GM21526 (cell line): ENCODE results near the gene CLEC4E.
A peak's percentile ranks its signal among the peaks of the same experiment; 100 is the strongest.
"Not testable (repeated sequence)": the region's sequence is repeated elsewhere in the genome, so short reads cannot be mapped to it uniquely, and the experiment has no call there.

ENCODE experiments used
- ATAC-seq: cut with Tn5 transposase; IDR thresholded peaks from one replicate; pipeline ENCODE4 v1.9.1; 2021; ENCODE audit warnings: moderate library complexity; ENCODE audit not compliant: unreplicated experiment, low FRiP score

The CLEC4E gene

GRCh38 chr12:8544295-8544694 is 3.6 kb upstream of the CLEC4E start:
- ATAC-seq: peak; percentile 49

- ATAC-seq: no peak
Measured at GRCh38 chr12:8541562-8541961, 857 bp upstream of the CLEC4E start.

DNA sequence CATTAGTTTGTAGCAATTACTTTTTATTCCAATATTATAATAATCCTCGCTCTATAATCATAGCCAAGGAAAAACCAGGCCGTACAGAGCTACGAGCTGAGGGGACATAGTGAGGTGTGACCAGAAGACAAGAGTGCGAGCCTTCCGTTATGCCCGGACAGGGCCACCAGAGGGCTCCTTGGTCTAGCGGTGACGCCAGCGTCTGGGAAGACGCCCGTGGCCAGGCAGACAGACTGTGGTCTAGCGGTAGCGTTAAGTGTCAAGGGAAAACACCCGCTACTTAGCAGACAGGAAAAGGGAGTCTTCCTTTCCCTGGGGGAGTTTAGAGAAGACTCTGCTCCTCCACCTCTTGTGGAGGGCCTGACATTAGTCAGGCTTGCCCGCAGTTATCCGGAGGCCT is 2.9 kb downstream of the CLEC4E start:
- ATAC-seq: not testable (repeated sequence)

DNA sequence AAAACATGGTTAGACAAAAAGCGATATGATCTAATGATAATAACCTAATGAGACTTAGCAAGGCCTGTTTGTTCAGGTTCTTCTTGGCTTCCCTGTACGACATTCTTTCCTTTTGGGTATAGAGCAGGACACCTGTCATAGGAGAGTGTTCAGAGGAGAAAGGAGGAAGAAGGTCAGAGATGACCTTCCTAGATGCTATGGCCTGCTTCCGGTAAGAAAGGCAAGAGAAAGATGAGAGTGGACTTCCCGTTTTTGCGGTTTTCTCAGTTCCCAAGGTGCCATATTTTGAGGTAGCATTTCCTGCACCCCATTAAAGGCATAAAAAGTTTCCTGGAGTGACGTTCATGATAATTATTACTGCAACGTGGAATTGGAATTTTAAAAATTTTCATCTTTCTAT is 8.7 kb downstream of the CLEC4E start:
- ATAC-seq: no peak

- ATAC-seq: no peak
Measured at GRCh38 chr12:8527250-8528130, 13.2 kb downstream of the CLEC4E start.

DNA sequence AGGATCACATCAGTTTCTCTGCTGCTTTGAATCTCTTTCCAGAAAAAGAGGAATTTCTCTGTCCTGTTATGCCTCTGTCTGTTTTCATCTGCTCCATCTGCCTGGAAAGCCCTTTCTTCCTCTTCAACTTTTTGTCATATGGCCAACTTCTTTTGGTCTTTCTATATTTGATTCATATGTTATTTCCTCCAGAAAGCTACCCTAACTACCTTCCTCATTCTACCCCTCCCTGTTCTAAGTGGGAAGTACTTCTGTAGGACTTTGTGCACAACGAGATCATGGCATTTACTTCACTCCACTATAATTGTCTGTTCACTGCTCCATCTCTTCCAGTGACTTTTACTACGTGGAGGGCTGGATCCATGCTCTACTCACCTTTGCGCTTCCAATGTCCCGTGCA is 21.5 kb downstream of the CLEC4E start:
- ATAC-seq: no peak

GRCh38 chr12:8517971-8518370 is 22.7 kb downstream of the CLEC4E start:
- ATAC-seq: no peak

DNA sequence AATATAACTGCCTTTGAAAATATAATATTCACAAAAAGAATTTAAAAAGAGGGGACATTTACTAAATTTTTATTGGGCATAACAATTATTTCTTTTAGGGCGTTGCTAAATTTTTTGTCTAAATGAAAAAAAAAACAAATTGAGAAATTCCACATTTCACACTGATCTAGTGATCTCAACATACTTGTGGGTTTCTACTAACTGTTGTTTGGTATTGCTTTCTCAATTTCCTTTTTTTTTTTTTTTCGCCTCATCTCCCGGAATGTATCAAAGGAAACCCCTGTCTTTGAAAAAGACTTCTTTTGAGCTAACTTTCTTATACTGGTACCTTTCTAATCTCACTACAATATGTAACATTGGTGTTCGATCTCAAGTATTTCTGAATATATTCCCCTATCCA is 27.4 kb downstream of the CLEC4E start, which contains the start of gene CLEC4D:
TSS of gene CLEC4D (plus strand) at position 248 of the 400 bp plus-strand sequence. CDS start 230 bp downstream, outside the sequence.
- no peak for ATAC-seq

DNA sequence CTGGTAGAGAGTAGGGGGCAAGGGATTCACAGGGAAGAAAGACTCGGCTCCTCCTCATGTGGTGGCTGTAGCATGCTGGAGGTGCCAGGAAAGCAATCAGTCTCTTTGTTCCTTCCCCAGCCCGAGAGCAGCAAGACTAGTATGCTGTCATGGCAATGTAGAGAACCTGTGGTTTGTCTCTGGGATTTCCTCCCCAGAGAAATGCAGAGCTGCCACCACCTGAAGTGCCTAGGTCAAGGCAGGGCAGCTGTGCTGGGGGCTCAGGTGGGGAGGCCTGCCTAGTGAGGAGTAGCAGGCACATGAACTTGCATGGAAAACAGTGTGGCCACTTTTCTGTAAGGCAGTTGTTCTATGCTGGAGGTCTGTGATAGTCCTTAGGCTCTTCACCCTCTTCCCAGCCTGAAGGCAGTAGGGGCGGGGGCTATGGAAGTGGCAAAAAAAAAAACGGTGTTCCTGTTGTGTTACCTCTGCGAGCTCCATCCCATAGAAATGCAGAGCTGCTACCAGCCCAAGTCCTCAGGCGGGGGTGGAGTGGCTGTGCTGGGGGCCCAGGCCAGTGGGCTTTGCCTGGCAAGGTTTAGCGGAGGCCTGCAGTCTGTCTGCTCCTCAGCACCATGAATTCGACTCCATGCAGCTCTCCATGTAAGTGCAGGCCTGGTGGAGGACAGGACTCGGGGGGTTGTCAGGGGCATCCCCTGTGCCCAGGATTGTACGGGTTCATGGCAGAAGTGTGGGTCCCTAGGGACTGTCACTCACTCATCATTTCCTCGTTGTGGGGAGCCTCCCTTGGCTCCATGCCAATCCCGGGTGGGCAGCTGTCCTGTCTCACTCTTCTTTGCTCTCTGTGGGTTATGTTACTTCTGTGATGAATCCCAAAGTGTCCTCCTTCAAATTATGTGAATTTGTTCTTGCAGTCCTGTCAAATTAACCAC is 31.5 kb downstream of the CLEC4E start:
- no peak for ATAC-seq

GRCh38 chr12:8508223-8508622 is 32.5 kb downstream of the CLEC4E start:
- ATAC-seq: no peak

DNA sequence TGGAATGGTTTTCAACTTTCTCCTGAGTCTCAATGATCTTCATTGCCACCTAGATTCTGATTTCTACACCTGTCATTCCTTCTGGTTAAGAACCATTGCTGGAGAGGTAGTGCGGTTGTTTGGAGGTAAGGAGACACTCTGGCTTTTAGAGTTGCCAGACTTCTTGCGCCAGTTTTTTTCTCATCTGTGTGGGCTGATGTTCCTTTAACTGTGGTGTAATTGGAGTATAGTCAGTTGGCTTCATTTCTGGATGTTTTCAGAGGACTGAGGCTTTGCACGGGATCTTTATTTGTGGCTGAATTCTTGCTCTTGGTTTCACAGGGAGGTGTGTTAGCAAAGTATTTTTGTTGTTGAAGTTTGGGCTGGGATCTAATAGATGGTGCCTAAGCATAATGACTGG is 33.1 kb downstream of the CLEC4E start:
- ATAC-seq: no peak

- no peak for ATAC-seq
Measured at GRCh38 chr12:8504351-8504750, 36.4 kb downstream of the CLEC4E start.

DNA sequence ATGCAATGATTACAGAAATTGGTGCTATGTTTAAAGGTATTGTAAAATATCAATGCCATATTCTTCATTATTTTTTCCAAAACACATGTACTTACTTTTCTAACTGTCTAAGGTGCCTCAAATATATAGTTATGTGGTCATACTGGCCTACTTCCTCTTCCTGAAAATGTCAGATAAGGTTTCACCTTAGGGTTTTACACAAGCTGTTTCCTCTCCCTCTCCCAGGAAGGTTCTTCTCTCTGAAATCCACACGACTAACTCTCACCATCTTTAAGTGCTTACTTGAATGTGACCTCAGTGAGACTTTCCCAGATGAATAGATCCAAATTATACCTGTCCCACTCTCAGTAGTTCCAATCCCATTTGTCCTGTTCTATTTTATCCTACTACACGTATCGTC is 39.0 kb downstream of the CLEC4E start:
- ATAC-seq: no peak

GRCh38 chr12:8499616-8500015 is 41.1 kb downstream of the CLEC4E start:
- ATAC-seq: no peak

GRCh38 chr12:8496074-8496473 is 44.6 kb downstream of the CLEC4E start:
- not testable (repeated sequence) for ATAC-seq

GRCh38 chr12:8495671-8496070 is 45.0 kb downstream of the CLEC4E start:
- not testable (repeated sequence) for ATAC-seq

DNA sequence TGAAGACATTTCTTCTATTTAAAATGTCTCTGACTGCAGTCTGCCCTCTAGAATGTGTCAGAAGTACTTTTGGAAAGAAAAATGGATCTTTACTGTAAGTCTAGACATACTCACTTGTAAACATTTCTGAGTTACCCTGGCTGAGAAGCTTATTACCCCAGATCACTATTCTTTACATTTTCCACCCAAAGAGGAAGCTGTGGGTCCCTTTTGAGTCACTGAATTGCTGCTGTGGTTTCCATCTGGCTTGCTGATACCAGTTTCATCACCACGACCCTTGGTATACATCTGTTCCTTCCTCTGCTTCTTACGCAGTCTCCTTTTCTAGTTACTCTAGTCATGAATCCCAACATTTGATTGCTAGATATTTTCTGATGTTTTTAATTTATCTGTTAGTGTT is 47.6 kb downstream of the CLEC4E start:
- peak; percentile 96 for ATAC-seq

- ATAC-seq: no peak
Measured at GRCh38 chr12:8491646-8492530, 48.8 kb downstream of the CLEC4E start.
